Measurements from ENCODE around the gene FAM199X.

The FAM199X gene

DNA sequence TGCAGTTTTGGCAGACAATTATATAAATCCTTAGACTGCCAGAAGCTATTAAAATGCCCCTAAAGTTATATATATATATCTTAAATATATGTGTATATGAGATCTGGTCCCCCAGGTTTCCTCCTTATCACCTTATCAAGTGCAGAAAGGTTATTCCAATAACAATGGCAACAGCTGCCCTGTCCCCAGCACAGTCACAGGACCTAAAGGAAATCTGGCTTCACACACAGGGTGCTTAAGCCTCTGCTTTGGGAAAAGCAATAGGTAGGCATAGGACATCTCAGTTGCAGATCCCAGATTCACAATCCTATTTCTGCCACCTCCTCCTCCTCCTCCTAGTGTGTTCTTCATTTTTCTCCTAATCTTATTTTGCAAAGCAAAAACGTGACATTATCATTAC lies 15.2 kb upstream of the FAM199X start:
- Histone ChIP-seq H3K27me3 (ENCODE audit: insufficient read depth, poor library complexity, severe bottlenecking) (no peaks in the 10 kb centered on the region), H3K4me3 (replicated peaks; ENCODE audit: insufficient read depth, low read length) (no peak overlapping the region), H3K27ac (replicated peaks) (no peak overlapping the region)
- no peak for TF ChIP-seq POLR2AphosphoS5 (IDR thresholded peaks at IDR 0.05; ENCODE audit: low read depth)
- TF ChIP-seq SPI1 (IDR thresholded peaks at IDR 0.05; ENCODE audit: borderline replicate concordance, low read depth): no peak
- TF ChIP-seq, protein P1, sequence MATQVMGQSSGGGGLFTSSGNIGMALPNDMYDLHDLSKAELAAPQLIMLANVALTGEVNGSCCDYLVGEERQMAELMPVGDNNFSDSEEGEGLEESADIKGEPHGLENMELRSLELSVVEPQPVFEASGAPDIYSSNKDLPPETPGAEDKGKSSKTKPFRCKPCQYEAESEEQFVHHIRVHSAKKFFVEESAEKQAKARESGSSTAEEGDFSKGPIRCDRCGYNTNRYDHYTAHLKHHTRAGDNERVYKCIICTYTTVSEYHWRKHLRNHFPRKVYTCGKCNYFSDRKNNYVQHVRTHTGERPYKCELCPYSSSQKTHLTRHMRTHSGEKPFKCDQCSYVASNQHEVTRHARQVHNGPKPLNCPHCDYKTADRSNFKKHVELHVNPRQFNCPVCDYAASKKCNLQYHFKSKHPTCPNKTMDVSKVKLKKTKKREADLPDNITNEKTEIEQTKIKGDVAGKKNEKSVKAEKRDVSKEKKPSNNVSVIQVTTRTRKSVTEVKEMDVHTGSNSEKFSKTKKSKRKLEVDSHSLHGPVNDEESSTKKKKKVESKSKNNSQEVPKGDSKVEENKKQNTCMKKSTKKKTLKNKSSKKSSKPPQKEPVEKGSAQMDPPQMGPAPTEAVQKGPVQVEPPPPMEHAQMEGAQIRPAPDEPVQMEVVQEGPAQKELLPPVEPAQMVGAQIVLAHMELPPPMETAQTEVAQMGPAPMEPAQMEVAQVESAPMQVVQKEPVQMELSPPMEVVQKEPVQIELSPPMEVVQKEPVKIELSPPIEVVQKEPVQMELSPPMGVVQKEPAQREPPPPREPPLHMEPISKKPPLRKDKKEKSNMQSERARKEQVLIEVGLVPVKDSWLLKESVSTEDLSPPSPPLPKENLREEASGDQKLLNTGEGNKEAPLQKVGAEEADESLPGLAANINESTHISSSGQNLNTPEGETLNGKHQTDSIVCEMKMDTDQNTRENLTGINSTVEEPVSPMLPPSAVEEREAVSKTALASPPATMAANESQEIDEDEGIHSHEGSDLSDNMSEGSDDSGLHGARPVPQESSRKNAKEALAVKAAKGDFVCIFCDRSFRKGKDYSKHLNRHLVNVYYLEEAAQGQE (IDR thresholded peaks at IDR 0.05; ENCODE audit: insufficient replicate concordance, low read depth): no peak
- TF ChIP-seq, protein P2, sequence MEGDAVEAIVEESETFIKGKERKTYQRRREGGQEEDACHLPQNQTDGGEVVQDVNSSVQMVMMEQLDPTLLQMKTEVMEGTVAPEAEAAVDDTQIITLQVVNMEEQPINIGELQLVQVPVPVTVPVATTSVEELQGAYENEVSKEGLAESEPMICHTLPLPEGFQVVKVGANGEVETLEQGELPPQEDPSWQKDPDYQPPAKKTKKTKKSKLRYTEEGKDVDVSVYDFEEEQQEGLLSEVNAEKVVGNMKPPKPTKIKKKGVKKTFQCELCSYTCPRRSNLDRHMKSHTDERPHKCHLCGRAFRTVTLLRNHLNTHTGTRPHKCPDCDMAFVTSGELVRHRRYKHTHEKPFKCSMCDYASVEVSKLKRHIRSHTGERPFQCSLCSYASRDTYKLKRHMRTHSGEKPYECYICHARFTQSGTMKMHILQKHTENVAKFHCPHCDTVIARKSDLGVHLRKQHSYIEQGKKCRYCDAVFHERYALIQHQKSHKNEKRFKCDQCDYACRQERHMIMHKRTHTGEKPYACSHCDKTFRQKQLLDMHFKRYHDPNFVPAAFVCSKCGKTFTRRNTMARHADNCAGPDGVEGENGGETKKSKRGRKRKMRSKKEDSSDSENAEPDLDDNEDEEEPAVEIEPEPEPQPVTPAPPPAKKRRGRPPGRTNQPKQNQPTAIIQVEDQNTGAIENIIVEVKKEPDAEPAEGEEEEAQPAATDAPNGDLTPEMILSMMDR (IDR thresholded peaks at IDR 0.05; ENCODE audit: insufficient read depth, low read length): no peak
- no peak for TF ChIP-seq GABPA (IDR thresholded peaks at IDR 0.05; ENCODE audit: low read depth)
- DNase-seq (ENCODE audit: low read depth in 1 of 2, low spot score in 1 of 2): no peak

DNA sequence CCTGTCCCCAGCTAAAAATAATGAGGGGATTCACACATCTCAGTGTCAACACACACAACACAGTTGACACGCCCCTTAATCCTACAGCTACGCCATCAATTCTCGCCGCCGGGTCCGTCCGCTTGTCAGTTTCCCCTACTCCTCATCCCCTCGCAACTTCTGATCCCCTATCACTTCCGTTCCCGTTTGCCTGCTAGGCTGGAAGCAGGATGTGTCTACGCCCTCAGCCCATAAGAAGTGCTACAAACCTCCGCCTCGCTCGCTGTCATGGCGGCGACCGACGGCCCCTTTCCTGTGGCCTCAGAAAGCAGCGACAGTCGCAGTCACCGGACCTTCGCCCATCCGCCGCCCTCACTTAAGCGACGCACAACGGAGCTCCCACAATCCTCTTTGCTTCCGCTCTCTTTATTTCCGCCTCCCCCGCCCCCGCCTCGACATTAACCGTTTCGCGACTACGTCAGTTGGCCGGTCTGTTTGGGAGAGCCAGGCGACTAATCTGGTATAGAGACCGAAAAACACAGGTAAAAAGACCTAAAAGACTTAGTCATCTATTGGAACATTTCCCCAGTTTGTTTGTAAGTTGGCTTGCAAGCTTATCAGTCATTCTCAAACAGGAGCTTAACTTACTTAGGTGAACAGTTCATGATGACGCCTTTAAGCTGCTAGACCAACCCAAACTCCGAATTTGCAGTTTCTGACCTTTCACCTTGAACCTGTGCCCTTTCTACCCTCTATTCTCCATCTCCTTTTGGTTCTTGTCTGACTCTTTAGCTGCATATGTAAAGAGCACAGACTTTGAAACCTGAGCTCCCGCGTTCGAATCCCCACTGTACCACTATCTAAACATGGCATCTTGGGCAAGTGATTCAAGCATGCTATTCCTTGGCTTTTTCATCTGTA lies 9.4 kb upstream of the FAM199X start, which contains the start of gene SLC25A53:
TSS of gene SLC25A53 (minus strand) at position 380 of the 900 bp plus-strand sequence. CDS start 51,752 bp downstream, outside the sequence.
- Histone ChIP-seq H3K4me3 (replicated peaks; ENCODE audit: insufficient read depth, low read length) (peak within 1 kb of the TSS; percentile 61), H3K27me3 (ENCODE audit: insufficient read depth, poor library complexity, severe bottlenecking) (no peaks in the 10 kb centered on the region), H3K27ac (replicated peaks) (peak within 1 kb of the TSS; percentile 90)
- peak; percentile 61 to 76 for DNase-seq (ENCODE audit: low read depth in 1 of 2, low spot score in 1 of 2)
- TF ChIP-seq GABPA (IDR thresholded peaks at IDR 0.05; ENCODE audit: low read depth): peak; percentile 89
- TF ChIP-seq SPI1 (IDR thresholded peaks at IDR 0.05; ENCODE audit: borderline replicate concordance, low read depth): no peak
- TF ChIP-seq POLR2AphosphoS5 (IDR thresholded peaks at IDR 0.05; ENCODE audit: low read depth): peak; percentile 32; the same call in 1 of the 2 replicates
- TF ChIP-seq, protein P1 (IDR thresholded peaks at IDR 0.05; ENCODE audit: insufficient replicate concordance, low read depth): peak; percentile 10
- TF ChIP-seq, protein P2 (IDR thresholded peaks at IDR 0.05; ENCODE audit: insufficient read depth, low read length): no peak

DNA sequence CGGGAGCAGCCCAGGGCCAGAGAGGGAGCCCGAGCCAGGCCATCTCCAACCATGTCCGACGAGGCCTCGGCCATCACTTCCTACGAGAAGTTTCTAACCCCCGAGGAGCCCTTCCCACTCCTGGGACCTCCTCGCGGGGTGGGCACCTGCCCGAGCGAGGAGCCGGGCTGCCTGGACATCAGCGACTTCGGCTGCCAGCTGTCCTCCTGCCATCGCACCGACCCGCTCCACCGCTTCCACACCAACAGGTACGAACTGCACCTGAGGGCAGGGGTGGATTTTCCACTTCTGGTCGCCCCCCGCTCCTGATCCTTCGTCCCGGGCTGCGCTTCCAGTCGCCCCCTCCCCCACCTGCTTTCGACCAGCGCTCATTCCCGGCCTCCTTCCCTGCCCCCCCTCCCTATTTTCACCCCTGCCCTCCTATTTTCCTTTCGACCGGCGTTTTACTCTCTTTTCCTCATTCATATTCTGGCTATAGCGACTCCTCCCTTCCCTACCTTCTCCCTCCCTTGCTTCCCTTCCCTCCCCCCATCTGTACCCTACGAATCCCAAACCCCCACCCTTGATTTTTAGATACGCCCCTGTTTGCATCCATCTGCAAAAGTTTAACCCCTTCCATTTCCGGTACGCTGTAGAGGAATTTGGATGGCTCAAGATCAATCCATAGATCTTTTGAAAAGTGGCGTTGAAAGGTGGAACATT lies 633 bp downstream of the FAM199X start:
- Histone ChIP-seq H3K4me3 (replicated peaks; ENCODE audit: insufficient read depth, low read length) (peak overlapping the region; percentile 81), H3K27ac (replicated peaks) (peak overlapping the region; percentile 70), H3K27me3 (ENCODE audit: insufficient read depth, poor library complexity, severe bottlenecking) (no peaks in the 10 kb centered on the region)
- TF ChIP-seq SPI1 (IDR thresholded peaks at IDR 0.05; ENCODE audit: borderline replicate concordance, low read depth) (no peak), GABPA (IDR thresholded peaks at IDR 0.05; ENCODE audit: low read depth) (no peak), POLR2AphosphoS5 (IDR thresholded peaks at IDR 0.05; ENCODE audit: low read depth) (no peak)
- TF ChIP-seq, protein P2 (IDR thresholded peaks at IDR 0.05; ENCODE audit: insufficient read depth, low read length): no peak
- TF ChIP-seq, protein P1 (IDR thresholded peaks at IDR 0.05; ENCODE audit: insufficient replicate concordance, low read depth): no peak
- DNase-seq (ENCODE audit: low read depth in 1 of 2, low spot score in 1 of 2): no peak
